ENCODE data around the gene MFSD11.
"Not testable (repeated sequence)": the region's sequence is repeated elsewhere in the genome, so short reads cannot be mapped to it uniquely, and the experiment has no call there.

MFSD11 gene

GRCh38 chr17:76727745-76728456 lies 10.0 kb upstream of the MFSD11 start:
- no peak for DNase-seq

- DNase-seq: not testable (repeated sequence)
Measured at GRCh38 chr17:76731800-76732733, 5.9 kb upstream of the MFSD11 start.

GRCh38 chr17:76732734-76733617 lies 4.9 kb upstream of the MFSD11 start:
- DNase-seq: no peak

GRCh38 chr17:76733618-76733957 lies 4.3 kb upstream of the MFSD11 start:
- DNase-seq: no peak

- DNase-seq: no peak
Measured at GRCh38 chr17:76734080-76734840, 3.7 kb upstream of the MFSD11 start.

- DNase-seq: no peak
Measured at GRCh38 chr17:76735006-76735405, 2.9 kb upstream of the MFSD11 start.

GRCh38 chr17:76735586-76736348 lies 2.2 kb upstream of the MFSD11 start:
- DNase-seq: no peak

- DNase-seq: peak; percentile 51
Measured at GRCh38 chr17:76736349-76737081, 1.4 kb upstream of the MFSD11 start.

- DNase-seq: peak; percentile 96
Measured at GRCh38 chr17:76737082-76737675, 740 bp upstream of the MFSD11 start, which contains the start of gene SRSF2. Gene SRSF2, minus strand, starts transcription at chr17:76737331. Its CDS starts 171 bp downstream, at chr17:76737160.

- DNase-seq: no peak
Measured at GRCh38 chr17:76738468-76738850, 540 bp downstream of the MFSD11 start.

- not testable (repeated sequence) for DNase-seq
Measured at GRCh38 chr17:76739568-76740115, 1.7 kb downstream of the MFSD11 start.

GRCh38 chr17:76740329-76741118 lies 2.6 kb downstream of the MFSD11 start:
- no peak for DNase-seq

GRCh38 chr17:76742958-76743357 lies 5.0 kb downstream of the MFSD11 start:
- DNase-seq: no peak

- DNase-seq: no peak
Measured at GRCh38 chr17:76744747-76745146, 6.8 kb downstream of the MFSD11 start.

- not testable (repeated sequence) for DNase-seq
Measured at GRCh38 chr17:76745785-76746184, 7.9 kb downstream of the MFSD11 start.

GRCh38 chr17:76747716-76748363 lies 9.9 kb downstream of the MFSD11 start:
- DNase-seq: no peak

GRCh38 chr17:76748657-76749056 lies 10.7 kb downstream of the MFSD11 start:
- DNase-seq: no peak

- DNase-seq: no peak
Measured at GRCh38 chr17:76751416-76751993, 13.6 kb downstream of the MFSD11 start.

Data from amniotic stem cell (primary cell).